ENCODE results near the gene MAP3K10. TPM values are rescaled to one million over a fixed set of nuclear protein-coding genes. Genes with fewer than 3 reads are reported as not detected.

Gene MAP3K10
- total and polyA plus RNA-seq, 3 experiments from 2014 or later, result 1.3 to 15.4 (median 13.9) TPM

- H3K27me3 Mint-ChIP-seq, result no peaks in the 10 kb centered on the region
- peaks cover 35 to 49% (median 43%) of the 10 kb centered on the region in 3 donors for H3K4me1 Mint-ChIP-seq
- Histone ChIP-seq H3K27ac (ENCODE audit: low read depth, low read length) (no peak overlapping the region), H3K27me3 (ENCODE audit: insufficient read depth, low read length, poor library complexity, severe bottlenecking) (no peaks in the 10 kb centered on the region), H3K4me1 (ENCODE audit: insufficient read depth, low read length) (peaks cover 50% of the 10 kb centered on the region), H3K9me3 (ENCODE audit: low read length) (no peaks in the 10 kb centered on the region), H3K36me3 (ENCODE audit: insufficient read depth, low read length) (no peaks in the 10 kb centered on the region), H3K4me3 (ENCODE audit: low read length) (no peak overlapping the region)
- peak overlapping the region in 1 of 7 donors; percentile 0 for H3K4me3 Mint-ChIP-seq
- no peak for DNase-seq
- H3K9me3 Mint-ChIP-seq, result no peaks in the 10 kb centered on the region
- POLR2A ChIA-PET, result interaction anchor here (0.5 kb wide), 1 partner anchor 16 kb away, joined by 3 read pairs; no protein-coding TSS in a partner anchor
- no peaks in the 10 kb centered on the region for H3K36me3 Mint-ChIP-seq
- CTCF ChIA-PET, result no interaction called here
- H3K27ac Mint-ChIP-seq, result peak overlapping the region in 4 of 8 donors; percentile 7 to 54 (median 19)
These were observed 43.4 kb upstream of the MAP3K10 start for GRCh38 chr19:40147693-40148347.

- H3K27ac ChIP-seq (ENCODE audit: low read depth, low read length), result no peak overlapping the region
- peaks cover 33% of the 10 kb centered on the region for H3K4me1 ChIP-seq (ENCODE audit: insufficient read depth, low read length)
- no peak for DNase-seq
- Mint-ChIP-seq H3K27ac (no peak overlapping the region), H3K9me3 (no peaks in the 10 kb centered on the region), H3K4me1 (peaks cover 23 to 34% (median 27%) of the 10 kb centered on the region in 3 donors), H3K27me3 (no peaks in the 10 kb centered on the region), H3K36me3 (no peaks in the 10 kb centered on the region), H3K4me3 (no peak overlapping the region)
- H3K36me3 ChIP-seq (ENCODE audit: insufficient read depth, low read length), result no peaks in the 10 kb centered on the region
- H3K9me3 ChIP-seq (ENCODE audit: low read length), result no peaks in the 10 kb centered on the region
- CTCF ChIA-PET, result no interaction called here
- H3K4me3 ChIP-seq (ENCODE audit: low read length), result no peak overlapping the region
- POLR2A ChIA-PET, result no interaction called here
- H3K27me3 ChIP-seq (ENCODE audit: insufficient read depth, low read length, poor library complexity, severe bottlenecking), result no peaks in the 10 kb centered on the region
These were observed 41.7 kb upstream of the MAP3K10 start for GRCh38 chr19:40149501-40149900.

- no peaks in the 10 kb centered on the region for H3K27me3 ChIP-seq (ENCODE audit: insufficient read depth, low read length, poor library complexity, severe bottlenecking)
- peaks cover 20 to 28% (median 21%) of the 10 kb centered on the region in 3 donors for H3K4me1 Mint-ChIP-seq
- no peaks in the 10 kb centered on the region for H3K9me3 Mint-ChIP-seq
- no peak overlapping the region for H3K27ac ChIP-seq (ENCODE audit: low read depth, low read length)
- H3K9me3 ChIP-seq (ENCODE audit: low read length), result no peaks in the 10 kb centered on the region
- H3K4me3 ChIP-seq (ENCODE audit: low read length), result no peak overlapping the region
- peaks cover 27% of the 10 kb centered on the region for H3K4me1 ChIP-seq (ENCODE audit: insufficient read depth, low read length)
- DNase-seq, result no peak
- ChIA-PET POLR2A (no interaction called here), CTCF (no interaction called here)
- H3K27me3 Mint-ChIP-seq, result no peaks in the 10 kb centered on the region
- peak overlapping the region in 1 of 8 donors; percentile 66 for H3K27ac Mint-ChIP-seq
- H3K36me3 Mint-ChIP-seq, result no peaks in the 10 kb centered on the region
- no peaks in the 10 kb centered on the region for H3K36me3 ChIP-seq (ENCODE audit: insufficient read depth, low read length)
- no peak overlapping the region for H3K4me3 Mint-ChIP-seq
These were observed 41.1 kb upstream of the MAP3K10 start for GRCh38 chr19:40150170-40150569.

GRCh38 chr19:40154121-40154680 lies 37.0 kb upstream of the MAP3K10 start:
- Mint-ChIP-seq H3K9me3 (no peaks in the 10 kb centered on the region), H3K27me3 (no peaks in the 10 kb centered on the region), H3K4me3 (no peak overlapping the region), H3K36me3 (no peaks in the 10 kb centered on the region), H3K27ac (no peak overlapping the region), H3K4me1 (peaks cover 6 to 17% (median 15%) of the 10 kb centered on the region in 3 donors)
- Histone ChIP-seq H3K4me3 (ENCODE audit: low read length) (no peak overlapping the region), H3K4me1 (ENCODE audit: insufficient read depth, low read length) (peaks cover 6% of the 10 kb centered on the region), H3K9me3 (ENCODE audit: low read length) (no peaks in the 10 kb centered on the region), H3K36me3 (ENCODE audit: insufficient read depth, low read length) (no peaks in the 10 kb centered on the region), H3K27ac (ENCODE audit: low read depth, low read length) (no peak overlapping the region), H3K27me3 (ENCODE audit: insufficient read depth, low read length, poor library complexity, severe bottlenecking) (no peaks in the 10 kb centered on the region)
- no peak for DNase-seq
- POLR2A ChIA-PET, result no interaction called here
- CTCF ChIA-PET, result interaction anchor here (1.3 to 2.8 kb wide), 2 partner anchors 11 to 15 kb away, joined by 3 to 11 read pairs; no protein-coding TSS in a partner anchor

GRCh38 chr19:40155749-40156265 lies 35.4 kb upstream of the MAP3K10 start:
- Histone ChIP-seq H3K27me3 (ENCODE audit: insufficient read depth, low read length, poor library complexity, severe bottlenecking) (no peaks in the 10 kb centered on the region), H3K4me3 (ENCODE audit: low read length) (no peak overlapping the region), H3K27ac (ENCODE audit: low read depth, low read length) (no peak overlapping the region), H3K9me3 (ENCODE audit: low read length) (no peaks in the 10 kb centered on the region), H3K36me3 (ENCODE audit: insufficient read depth, low read length) (no peaks in the 10 kb centered on the region), H3K4me1 (ENCODE audit: insufficient read depth, low read length) (peaks cover 6% of the 10 kb centered on the region)
- H3K27me3 Mint-ChIP-seq, result no peaks in the 10 kb centered on the region
- peaks cover 6 to 17% (median 15%) of the 10 kb centered on the region in 3 donors for H3K4me1 Mint-ChIP-seq
- ChIA-PET POLR2A (interaction anchor here (0.7 kb wide), 1 partner anchor 60 kb away, joined by 3 read pairs; no protein-coding TSS in a partner anchor), CTCF (interaction anchor here (1.2 to 2.8 kb wide), 2 partner anchors 9 to 16 kb away, joined by 6 to 11 read pairs; no protein-coding TSS in a partner anchor)
- H3K36me3 Mint-ChIP-seq, result no peaks in the 10 kb centered on the region
- peak overlapping the region in 2 of 8 donors; percentile 47 to 51 for H3K27ac Mint-ChIP-seq
- no peak for DNase-seq
- no peaks in the 10 kb centered on the region for H3K9me3 Mint-ChIP-seq
- H3K4me3 Mint-ChIP-seq, result peak overlapping the region in 5 of 7 donors; percentile 13 to 66 (median 39)

- POLR2A ChIA-PET, result interaction anchor here (0.7 kb wide), 1 partner anchor 11 kb away, joined by 3 read pairs; no protein-coding TSS in a partner anchor
- H3K4me1 Mint-ChIP-seq, result peaks cover 6 to 17% (median 15%) of the 10 kb centered on the region in 3 donors
- no peaks in the 10 kb centered on the region for H3K36me3 Mint-ChIP-seq
These were observed 34.2 kb upstream of the MAP3K10 start for GRCh38 chr19:40157059-40157458.

GRCh38 chr19:40159744-40160143 lies 31.5 kb upstream of the MAP3K10 start:
- CTCF ChIA-PET, result interaction anchor here (1.0 kb wide), 1 partner anchor 20 kb away, joined by 4 read pairs; no protein-coding TSS in a partner anchor
- no peaks in the 10 kb centered on the region for H3K9me3 ChIP-seq (ENCODE audit: low read length)
- H3K27ac ChIP-seq (ENCODE audit: low read depth, low read length), result no peak overlapping the region
- Mint-ChIP-seq H3K27ac (no peak overlapping the region), H3K27me3 (peaks cover 0 to 13% of the 10 kb centered on the region in 2 donors), H3K36me3 (no peaks in the 10 kb centered on the region), H3K4me3 (no peak overlapping the region), H3K9me3 (peaks cover 0 to 4% (median 2%) of the 10 kb centered on the region in 5 donors), H3K4me1 (peaks cover 17 to 40% (median 25%) of the 10 kb centered on the region in 3 donors)
- peaks cover 21% of the 10 kb centered on the region for H3K4me1 ChIP-seq (ENCODE audit: insufficient read depth, low read length)
- H3K27me3 ChIP-seq (ENCODE audit: insufficient read depth, low read length, poor library complexity, severe bottlenecking), result no peaks in the 10 kb centered on the region
- POLR2A ChIA-PET, result no interaction called here
- no peaks in the 10 kb centered on the region for H3K36me3 ChIP-seq (ENCODE audit: insufficient read depth, low read length)
- no peak for DNase-seq
- no peak overlapping the region for H3K4me3 ChIP-seq (ENCODE audit: low read length)

More at GRCh38 chr19:40157059-40157458, 34.2 kb upstream of the MAP3K10 start:
- DNase-seq, result no peak
- Mint-ChIP-seq H3K27ac (peak overlapping the region in 1 of 8 donors; percentile 27), H3K9me3 (no peaks in the 10 kb centered on the region), H3K27me3 (no peaks in the 10 kb centered on the region), H3K4me3 (peak overlapping the region in 1 of 7 donors; percentile 70)
- H3K4me1 ChIP-seq (ENCODE audit: insufficient read depth, low read length), result peaks cover 6% of the 10 kb centered on the region
- CTCF ChIA-PET, result interaction anchor here (1.2 to 1.6 kb wide), 2 partner anchors 13 to 17 kb away, joined by 3 to 6 read pairs; no protein-coding TSS in a partner anchor
- H3K36me3 ChIP-seq (ENCODE audit: insufficient read depth, low read length), result no peaks in the 10 kb centered on the region
- no peaks in the 10 kb centered on the region for H3K27me3 ChIP-seq (ENCODE audit: insufficient read depth, low read length, poor library complexity, severe bottlenecking)
- no peak overlapping the region for H3K4me3 ChIP-seq (ENCODE audit: low read length)
- no peak overlapping the region for H3K27ac ChIP-seq (ENCODE audit: low read depth, low read length)
- H3K9me3 ChIP-seq (ENCODE audit: low read length), result no peaks in the 10 kb centered on the region

GRCh38 chr19:40162104-40162503 lies 29.1 kb upstream of the MAP3K10 start:
- ChIA-PET CTCF (interaction anchor here (1.6 to 2.4 kb wide), 2 partner anchors 19 to 23 kb away, joined by 4 to 10 read pairs; no protein-coding TSS in a partner anchor), POLR2A (interaction anchor here (0.6 kb wide), 1 partner anchor 41 kb away, joined by 3 read pairs; no protein-coding TSS in a partner anchor)
- no peaks in the 10 kb centered on the region for H3K9me3 ChIP-seq (ENCODE audit: low read length)
- H3K4me1 ChIP-seq (ENCODE audit: insufficient read depth, low read length), result peaks cover 18% of the 10 kb centered on the region
- H3K4me1 Mint-ChIP-seq, result peaks cover 18 to 32% (median 18%) of the 10 kb centered on the region in 3 donors
- H3K27me3 ChIP-seq (ENCODE audit: insufficient read depth, low read length, poor library complexity, severe bottlenecking), result no peaks in the 10 kb centered on the region
- no peak overlapping the region for H3K27ac ChIP-seq (ENCODE audit: low read depth, low read length)
- no peaks in the 10 kb centered on the region for H3K36me3 Mint-ChIP-seq
- H3K27ac Mint-ChIP-seq, result peak overlapping the region in 2 of 8 donors; percentile 19 to 98
- no peak for DNase-seq
- peaks cover 0 to 14% of the 10 kb centered on the region in 2 donors for H3K27me3 Mint-ChIP-seq
- peaks cover 0 to 4% (median 2%) of the 10 kb centered on the region in 5 donors for H3K9me3 Mint-ChIP-seq
- no peak overlapping the region for H3K4me3 Mint-ChIP-seq
- H3K36me3 ChIP-seq (ENCODE audit: insufficient read depth, low read length), result no peaks in the 10 kb centered on the region
- H3K4me3 ChIP-seq (ENCODE audit: low read length), result no peak overlapping the region
